ENCODE results near the gene CD44.

CD44 gene

DNA sequence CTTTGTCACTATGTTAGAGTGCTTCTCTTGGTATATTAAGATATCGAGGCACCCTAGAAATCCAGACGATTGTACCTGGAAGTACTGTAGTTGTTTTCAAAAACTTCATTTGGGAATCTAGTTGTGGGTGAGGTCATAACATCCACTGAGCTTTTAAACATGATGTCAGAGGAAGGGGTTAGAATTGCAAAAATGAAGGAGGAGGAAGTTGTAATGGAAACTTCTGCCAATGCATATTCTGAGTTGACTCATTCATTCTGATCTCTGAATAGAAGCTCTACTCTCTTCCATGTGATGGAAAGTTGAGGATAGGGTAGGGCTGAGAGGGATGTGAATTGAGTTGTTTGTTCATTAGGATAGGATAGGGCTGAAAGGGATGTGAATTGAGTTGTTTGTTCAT is 7.7 kb downstream of the CD44 start:
- no peaks in the 10 kb centered on the region for H3K27me3 ChIP-seq (ENCODE audit: control insufficient read depth, insufficient read depth, low read length)
- H3K4me1 ChIP-seq (ENCODE audit: control insufficient read depth, insufficient read depth, low read length) = peaks cover 3% of the 10 kb centered on the region; the same call in 1 of the 2 replicates
- H3K36me3 ChIP-seq (ENCODE audit: control insufficient read depth, insufficient read depth, low read length) = no peaks in the 10 kb centered on the region
- H3K4me3 ChIP-seq (ENCODE audit: low read length) = no peak overlapping the region
- WGBS (ENCODE audit: insufficient coverage, insufficient read length) = no CpG with 5 or more reads among the region's 2 CpGs
- H3K27ac ChIP-seq (ENCODE audit: low read length) = no peak overlapping the region
- no peak for DNase-seq (ENCODE audit: low read depth, low spot score)
- H3K9me3 ChIP-seq (ENCODE audit: control insufficient read depth, insufficient read depth, low read length) = no peaks in the 10 kb centered on the region

- WGBS (ENCODE audit: insufficient coverage, insufficient read length) = no CpG with 5 or more reads among the region's 1 CpG
- DNase-seq (ENCODE audit: low read depth, low spot score) = no peak
- no peak overlapping the region for H3K27ac ChIP-seq (ENCODE audit: low read length)
Measured at GRCh38 chr11:35147235-35147634, 8.3 kb downstream of the CD44 start.

DNA sequence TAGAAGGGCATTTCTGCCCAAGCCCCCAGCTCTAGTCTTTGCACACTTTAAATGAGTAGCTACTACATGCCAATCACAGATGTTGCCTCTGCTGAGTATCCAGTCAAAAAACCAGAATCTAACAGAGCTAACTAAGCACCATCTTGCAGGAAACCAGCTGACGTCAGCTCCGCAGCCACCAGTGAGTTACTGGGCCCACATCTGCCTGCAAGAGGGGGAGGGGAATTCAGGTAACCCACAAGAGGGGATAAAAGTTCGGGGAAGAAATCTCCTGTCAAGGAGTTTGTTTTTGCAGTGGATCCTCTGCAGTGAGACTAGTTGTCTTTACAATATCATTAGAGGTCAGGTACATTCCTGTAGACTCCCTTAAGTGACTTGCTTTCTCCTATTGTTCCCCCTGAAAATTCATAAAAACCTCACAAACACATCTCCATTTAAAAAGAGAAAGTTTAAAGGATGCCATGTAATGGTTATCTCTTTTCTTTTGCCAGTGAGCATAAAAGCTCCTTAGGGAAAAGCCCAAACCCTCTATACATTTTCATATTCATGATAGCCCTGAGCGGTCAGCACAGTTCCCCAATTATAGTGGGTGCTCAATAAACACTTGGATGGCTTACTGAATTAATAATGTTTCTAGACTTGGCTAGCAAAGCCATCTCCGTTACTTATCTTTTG is 9.3 kb downstream of the CD44 start:
- peaks cover 5% of the 10 kb centered on the region; the same call in 1 of the 2 replicates for H3K4me1 ChIP-seq (ENCODE audit: control insufficient read depth, insufficient read depth, low read length)

More at GRCh38 chr11:35147235-35147634, 8.3 kb downstream of the CD44 start:
- Histone ChIP-seq H3K36me3 (ENCODE audit: control insufficient read depth, insufficient read depth, low read length) (no peaks in the 10 kb centered on the region), H3K4me3 (ENCODE audit: low read length) (no peak overlapping the region), H3K4me1 (ENCODE audit: control insufficient read depth, insufficient read depth, low read length) (peaks cover 3% of the 10 kb centered on the region; the same call in 1 of the 2 replicates), H3K27me3 (ENCODE audit: control insufficient read depth, insufficient read depth, low read length) (no peaks in the 10 kb centered on the region), H3K9me3 (ENCODE audit: control insufficient read depth, insufficient read depth, low read length) (no peaks in the 10 kb centered on the region)

GRCh38 chr11:35150454-35150853 is 11.5 kb downstream of the CD44 start:
- Histone ChIP-seq H3K36me3 (ENCODE audit: control insufficient read depth, insufficient read depth, low read length) (no peaks in the 10 kb centered on the region), H3K27ac (ENCODE audit: low read length) (no peak overlapping the region), H3K27me3 (ENCODE audit: control insufficient read depth, insufficient read depth, low read length) (no peaks in the 10 kb centered on the region), H3K9me3 (ENCODE audit: control insufficient read depth, insufficient read depth, low read length) (no peaks in the 10 kb centered on the region), H3K4me3 (ENCODE audit: low read length) (no peak overlapping the region), H3K4me1 (ENCODE audit: control insufficient read depth, insufficient read depth, low read length) (peaks cover 3% of the 10 kb centered on the region; the same call in 1 of the 2 replicates)
- WGBS (ENCODE audit: insufficient coverage, insufficient read length) = no CpG with 5 or more reads among the region's 3 CpGs
- no peak for DNase-seq (ENCODE audit: low read depth, low spot score)

More for the DNA sequence above, 9.3 kb downstream of the CD44 start:
- DNase-seq (ENCODE audit: low read depth, low spot score) = no peak
- H3K27me3 ChIP-seq (ENCODE audit: control insufficient read depth, insufficient read depth, low read length) = no peaks in the 10 kb centered on the region
- no peak overlapping the region for H3K27ac ChIP-seq (ENCODE audit: low read length)
- no peaks in the 10 kb centered on the region for H3K9me3 ChIP-seq (ENCODE audit: control insufficient read depth, insufficient read depth, low read length)
- no peak overlapping the region for H3K4me3 ChIP-seq (ENCODE audit: low read length)
- H3K36me3 ChIP-seq (ENCODE audit: control insufficient read depth, insufficient read depth, low read length) = no peaks in the 10 kb centered on the region
- WGBS (ENCODE audit: insufficient coverage, insufficient read length) = no CpG with 5 or more reads among the region's 5 CpGs

DNA sequence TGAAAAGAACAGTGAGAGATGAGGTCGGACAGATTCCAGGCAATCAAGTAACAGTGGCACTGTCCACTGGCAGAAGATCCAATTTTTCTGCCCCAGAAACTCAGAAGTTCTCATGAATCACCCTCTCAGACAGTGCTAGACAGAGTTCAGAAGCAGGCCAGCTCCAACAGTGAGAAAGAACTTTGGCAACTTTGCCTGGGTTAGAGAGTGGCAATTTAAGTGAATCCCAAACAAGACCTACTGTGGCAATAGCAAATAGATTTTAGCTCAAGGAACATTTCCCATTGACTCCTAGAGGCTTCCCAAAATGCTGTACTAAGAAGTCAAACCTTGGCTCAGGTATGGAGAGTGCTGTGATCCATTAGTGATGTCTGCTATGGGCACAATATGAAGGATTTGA is 12.3 kb downstream of the CD44 start:
- DNase-seq (ENCODE audit: low read depth, low spot score) = no peak
- Histone ChIP-seq H3K4me1 (ENCODE audit: control insufficient read depth, insufficient read depth, low read length) (peaks cover 3% of the 10 kb centered on the region; the same call in 1 of the 2 replicates), H3K27ac (ENCODE audit: low read length) (no peak overlapping the region), H3K4me3 (ENCODE audit: low read length) (no peak overlapping the region), H3K9me3 (ENCODE audit: control insufficient read depth, insufficient read depth, low read length) (no peaks in the 10 kb centered on the region), H3K27me3 (ENCODE audit: control insufficient read depth, insufficient read depth, low read length) (no peaks in the 10 kb centered on the region), H3K36me3 (ENCODE audit: control insufficient read depth, insufficient read depth, low read length) (no peaks in the 10 kb centered on the region)
- no CpG with 5 or more reads among the region's 1 CpG for WGBS (ENCODE audit: insufficient coverage, insufficient read length)

- H3K36me3 ChIP-seq (ENCODE audit: control insufficient read depth, insufficient read depth, low read length) = no peaks in the 10 kb centered on the region
- no CpG with 5 or more reads among the region's 3 CpGs for WGBS (ENCODE audit: insufficient coverage, insufficient read length)
- no peak overlapping the region for H3K27ac ChIP-seq (ENCODE audit: low read length)
- no peaks in the 10 kb centered on the region for H3K9me3 ChIP-seq (ENCODE audit: control insufficient read depth, insufficient read depth, low read length)
- no peaks in the 10 kb centered on the region for H3K27me3 ChIP-seq (ENCODE audit: control insufficient read depth, insufficient read depth, low read length)
- H3K4me1 ChIP-seq (ENCODE audit: control insufficient read depth, insufficient read depth, low read length) = peaks cover 3% of the 10 kb centered on the region; the same call in 1 of the 2 replicates
- DNase-seq (ENCODE audit: low read depth, low spot score) = no peak
- no peak overlapping the region for H3K4me3 ChIP-seq (ENCODE audit: low read length)
Measured at GRCh38 chr11:35151683-35152280, 12.8 kb downstream of the CD44 start.

GRCh38 chr11:35152575-35152974 is 13.6 kb downstream of the CD44 start:
- no peaks in the 10 kb centered on the region for H3K9me3 ChIP-seq (ENCODE audit: control insufficient read depth, insufficient read depth, low read length)

GRCh38 chr11:35153280-35153679 is 14.3 kb downstream of the CD44 start:
- H3K4me3 ChIP-seq (ENCODE audit: low read length) = no peak overlapping the region
- H3K4me1 ChIP-seq (ENCODE audit: control insufficient read depth, insufficient read depth, low read length) = peaks cover 2% of the 10 kb centered on the region; the same call in 1 of the 2 replicates
- H3K36me3 ChIP-seq (ENCODE audit: control insufficient read depth, insufficient read depth, low read length) = no peaks in the 10 kb centered on the region
- no CpG with 5 or more reads among the region's 2 CpGs for WGBS (ENCODE audit: insufficient coverage, insufficient read length)
- no peaks in the 10 kb centered on the region for H3K27me3 ChIP-seq (ENCODE audit: control insufficient read depth, insufficient read depth, low read length)
- no peaks in the 10 kb centered on the region for H3K9me3 ChIP-seq (ENCODE audit: control insufficient read depth, insufficient read depth, low read length)
- no peak for DNase-seq (ENCODE audit: low read depth, low spot score)
- no peak overlapping the region for H3K27ac ChIP-seq (ENCODE audit: low read length)

More at GRCh38 chr11:35152575-35152974, 13.6 kb downstream of the CD44 start:
- DNase-seq (ENCODE audit: low read depth, low spot score) = no peak
- Histone ChIP-seq H3K27ac (ENCODE audit: low read length) (no peak overlapping the region), H3K27me3 (ENCODE audit: control insufficient read depth, insufficient read depth, low read length) (no peaks in the 10 kb centered on the region), H3K4me3 (ENCODE audit: low read length) (no peak overlapping the region), H3K4me1 (ENCODE audit: control insufficient read depth, insufficient read depth, low read length) (peaks cover 3% of the 10 kb centered on the region; the same call in 1 of the 2 replicates), H3K36me3 (ENCODE audit: control insufficient read depth, insufficient read depth, low read length) (no peaks in the 10 kb centered on the region)
- WGBS (ENCODE audit: insufficient coverage, insufficient read length) = no CpG with 5 or more reads among the region's 3 CpGs

- DNase-seq (ENCODE audit: low read depth, low spot score) = no peak
- Histone ChIP-seq H3K4me1 (ENCODE audit: control insufficient read depth, insufficient read depth, low read length) (peaks cover 2% of the 10 kb centered on the region; the same call in 1 of the 2 replicates), H3K9me3 (ENCODE audit: control insufficient read depth, insufficient read depth, low read length) (no peaks in the 10 kb centered on the region), H3K4me3 (ENCODE audit: low read length) (no peak overlapping the region), H3K27ac (ENCODE audit: low read length) (no peak overlapping the region), H3K27me3 (ENCODE audit: control insufficient read depth, insufficient read depth, low read length) (no peaks in the 10 kb centered on the region), H3K36me3 (ENCODE audit: control insufficient read depth, insufficient read depth, low read length) (no peaks in the 10 kb centered on the region)
- WGBS (ENCODE audit: insufficient coverage, insufficient read length) = no CpG with 5 or more reads among the region's 1 CpG
Measured at GRCh38 chr11:35154952-35155351, 16.0 kb downstream of the CD44 start.

GRCh38 chr11:35155677-35156076 is 16.7 kb downstream of the CD44 start:
- WGBS (ENCODE audit: insufficient coverage, insufficient read length) = no CpG with 5 or more reads among the region's 5 CpGs
- Histone ChIP-seq H3K9me3 (ENCODE audit: control insufficient read depth, insufficient read depth, low read length) (no peaks in the 10 kb centered on the region), H3K4me3 (ENCODE audit: low read length) (no peak overlapping the region), H3K36me3 (ENCODE audit: control insufficient read depth, insufficient read depth, low read length) (no peaks in the 10 kb centered on the region), H3K27me3 (ENCODE audit: control insufficient read depth, insufficient read depth, low read length) (no peaks in the 10 kb centered on the region), H3K27ac (ENCODE audit: low read length) (no peak overlapping the region), H3K4me1 (ENCODE audit: control insufficient read depth, insufficient read depth, low read length) (peaks cover 2% of the 10 kb centered on the region; the same call in 1 of the 2 replicates)
- no peak for DNase-seq (ENCODE audit: low read depth, low spot score)

Data from iPS DF 6.9 (cell line).